Astrocyte (in vitro differentiated cells and primary cell): Measurements from ENCODE around the gene FCN3.
"Not testable (repeated sequence)": the region's sequence is repeated elsewhere in the genome, so short reads cannot be mapped to it uniquely, and the experiment has no call there.

Source experiments
- CTCF ChIP-seq: IDR thresholded peaks from 2 replicates; pipeline ENCODE4 v1.5.1; 2011; ENCODE audit warnings: low read depth, mild to moderate bottlenecking, inconsistent platforms, low read length, moderate library complexity; ENCODE audit not compliant: insufficient read depth
- EZH2 ChIP-seq: IDR thresholded peaks from 2 replicates; pipeline ENCODE4 v1.6.1; 2012; ENCODE audit warnings: mild to moderate bottlenecking, low read length, inconsistent platforms; ENCODE audit not compliant: insufficient read depth

- TF ChIP-seq CTCF, EZH2: not testable (repeated sequence)
Observed at GRCh38 chr1:27384797-27385196, 10.2 kb upstream of the FCN3 start.
